Epithelial cell of proximal tubule (primary cell): ENCODE measurements around the gene DEGS1. TPM values are rescaled to one million over a fixed set of nuclear protein-coding genes. Genes with fewer than 3 reads are reported as not detected.

Experiments used
- DNase-seq: peaks from one replicate; pipeline ENCODE4 v3.0.0-alpha.2; 2011; ENCODE audit warnings: low read depth
- H3K4me3 ChIP-seq: 2 replicates; pipeline ENCODE4 v1.5.1; 2011; ENCODE audit warnings: low read depth, mild to moderate bottlenecking, low read length
- total RNA-seq: library from RNA; depleted of rRNA; stranded (reverse); fragments of >200 nt; gene quantifications from 2 replicates; pipeline ENCODE4 v1.2.3, GENCODE V29; 2015
- TF ChIP-seq, protein P1 (sequence below): conservative IDR thresholded peaks from 2 replicates; pipeline ENCODE4 v1.5.1; 2012; ENCODE audit warnings: low read depth, mild to moderate bottlenecking, low read length

Gene DEGS1
- total RNA-seq, 1 donor from 2014 or later: 90.5 TPM

GRCh38 chr1:224170343-224170742 is 12.7 kb upstream of the DEGS1 start:
- TF ChIP-seq, protein P1, sequence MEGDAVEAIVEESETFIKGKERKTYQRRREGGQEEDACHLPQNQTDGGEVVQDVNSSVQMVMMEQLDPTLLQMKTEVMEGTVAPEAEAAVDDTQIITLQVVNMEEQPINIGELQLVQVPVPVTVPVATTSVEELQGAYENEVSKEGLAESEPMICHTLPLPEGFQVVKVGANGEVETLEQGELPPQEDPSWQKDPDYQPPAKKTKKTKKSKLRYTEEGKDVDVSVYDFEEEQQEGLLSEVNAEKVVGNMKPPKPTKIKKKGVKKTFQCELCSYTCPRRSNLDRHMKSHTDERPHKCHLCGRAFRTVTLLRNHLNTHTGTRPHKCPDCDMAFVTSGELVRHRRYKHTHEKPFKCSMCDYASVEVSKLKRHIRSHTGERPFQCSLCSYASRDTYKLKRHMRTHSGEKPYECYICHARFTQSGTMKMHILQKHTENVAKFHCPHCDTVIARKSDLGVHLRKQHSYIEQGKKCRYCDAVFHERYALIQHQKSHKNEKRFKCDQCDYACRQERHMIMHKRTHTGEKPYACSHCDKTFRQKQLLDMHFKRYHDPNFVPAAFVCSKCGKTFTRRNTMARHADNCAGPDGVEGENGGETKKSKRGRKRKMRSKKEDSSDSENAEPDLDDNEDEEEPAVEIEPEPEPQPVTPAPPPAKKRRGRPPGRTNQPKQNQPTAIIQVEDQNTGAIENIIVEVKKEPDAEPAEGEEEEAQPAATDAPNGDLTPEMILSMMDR: no peak
- H3K4me3 ChIP-seq: no peak overlapping the region
- DNase-seq: no peak

GRCh38 chr1:224170748-224171478 is 12.1 kb upstream of the DEGS1 start:
- DNase-seq: no peak
- TF ChIP-seq, protein P1: peak; percentile 64
- no peak overlapping the region for H3K4me3 ChIP-seq

DNA sequence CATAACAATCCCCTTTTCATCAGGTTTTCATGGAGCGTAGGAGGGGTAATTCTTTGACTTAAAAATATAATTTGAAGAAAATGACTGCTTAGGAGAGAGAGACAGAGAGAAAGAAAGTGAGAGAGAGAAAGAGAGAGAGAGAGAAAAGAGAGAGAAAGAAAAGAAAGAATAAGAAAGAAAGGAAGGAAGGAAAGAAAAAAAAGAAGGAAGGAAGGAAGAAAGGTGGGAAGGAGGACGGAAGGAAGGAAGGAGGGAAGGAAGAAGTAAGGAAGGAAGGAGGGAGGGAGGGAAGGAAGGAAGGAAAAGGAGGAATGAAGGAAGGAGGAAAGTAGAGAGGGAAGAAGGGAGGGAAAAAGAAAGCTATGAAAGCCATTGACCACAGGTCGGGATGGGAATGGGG is 10.8 kb upstream of the DEGS1 start:
- no peak for DNase-seq
- TF ChIP-seq, protein P1: no peak
- no peak overlapping the region for H3K4me3 ChIP-seq

DNA sequence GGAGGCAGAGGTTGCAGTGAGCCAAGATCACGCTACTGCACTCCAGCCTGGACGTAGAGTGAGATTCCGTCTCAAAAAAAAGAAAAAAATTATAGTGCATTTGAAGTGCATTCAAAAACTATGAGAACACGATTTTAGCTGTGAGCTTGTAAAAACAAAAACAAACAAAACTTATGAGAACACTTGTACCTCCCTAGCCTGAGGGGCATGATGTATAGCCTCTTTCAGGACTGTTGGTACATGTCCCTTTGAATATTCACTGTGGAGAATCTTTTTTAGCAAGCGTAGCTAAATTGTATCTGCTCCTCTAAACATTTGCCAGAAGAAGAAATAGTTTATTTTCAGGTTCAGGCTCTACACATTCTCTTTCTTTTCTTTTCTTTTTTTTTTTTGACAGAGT is 9.5 kb upstream of the DEGS1 start:
- no peak overlapping the region for H3K4me3 ChIP-seq
- TF ChIP-seq, protein P1: no peak
- DNase-seq: no peak

GRCh38 chr1:224175617-224176016 is 7.4 kb upstream of the DEGS1 start:
- peak overlapping the region; percentile 23 for H3K4me3 ChIP-seq
- TF ChIP-seq, protein P1: no peak
- DNase-seq: no peak

- H3K4me3 ChIP-seq: no peak overlapping the region
- TF ChIP-seq, protein P1: no peak
- no peak for DNase-seq
Measured at GRCh38 chr1:224177356-224177999, 5.6 kb upstream of the DEGS1 start.

DNA sequence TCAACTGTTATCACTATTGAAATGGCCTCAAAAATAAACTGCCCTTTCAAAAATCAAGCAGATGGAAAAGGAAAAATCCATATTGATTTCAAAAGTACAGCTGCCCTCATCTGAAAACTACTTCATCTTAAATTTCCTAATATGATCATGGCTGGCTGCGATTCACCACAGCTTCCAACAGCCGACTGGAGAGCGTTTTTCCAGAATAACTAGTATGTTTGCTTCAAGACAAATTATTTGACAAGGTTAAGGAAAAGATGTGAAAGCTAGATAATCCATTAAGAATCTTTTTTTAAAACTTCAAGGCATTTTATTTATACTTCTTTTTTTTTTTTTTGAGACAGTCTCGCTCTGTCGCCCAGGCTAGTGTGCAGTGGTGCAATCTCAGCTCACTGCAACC is 4.1 kb upstream of the DEGS1 start:
- TF ChIP-seq, protein P1: no peak
- DNase-seq: no peak
- no peak overlapping the region for H3K4me3 ChIP-seq
